Kasumi-1 (cell line): Measurements from ENCODE around the gene NCOA5.

Source experiments
- DNase-seq, 2 experiments: peaks; one replicate each; lab custom pipeline; 2025; lab: John Stamatoyannopoulos, UW

NCOA5 gene

DNA sequence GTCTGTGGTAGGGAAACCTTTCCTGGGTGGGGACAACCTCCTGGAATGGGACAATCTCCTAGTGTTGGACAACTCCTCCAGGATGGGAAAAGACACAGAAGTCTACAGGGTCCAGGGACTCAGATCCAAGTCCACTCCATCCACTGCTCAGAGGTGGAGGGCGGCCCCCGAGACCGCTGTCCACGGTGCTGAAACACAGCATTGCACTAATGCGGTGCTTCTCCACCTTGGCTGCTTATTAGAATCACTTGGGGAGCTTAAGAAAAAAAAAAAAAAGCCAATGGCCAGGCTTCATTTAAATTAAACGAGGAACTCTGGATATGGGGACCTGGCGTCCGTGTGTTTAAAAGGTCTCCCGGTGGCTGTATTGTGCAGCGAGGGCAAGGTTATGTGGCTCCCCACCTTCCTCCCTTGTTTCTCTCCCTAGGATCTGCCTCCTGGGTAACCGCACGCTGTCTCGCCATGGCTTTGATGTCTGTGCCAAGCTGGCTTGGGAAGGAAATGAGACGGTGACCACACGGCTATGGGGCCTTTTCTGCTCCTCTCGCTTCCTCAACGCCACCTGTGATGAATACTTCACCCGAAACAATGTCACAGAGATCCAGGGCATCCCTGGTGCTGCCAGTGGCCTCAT, 48.7 kb downstream of the NCOA5 start:
- peak; percentile 8 to 21 for DNase-seq

DNA sequence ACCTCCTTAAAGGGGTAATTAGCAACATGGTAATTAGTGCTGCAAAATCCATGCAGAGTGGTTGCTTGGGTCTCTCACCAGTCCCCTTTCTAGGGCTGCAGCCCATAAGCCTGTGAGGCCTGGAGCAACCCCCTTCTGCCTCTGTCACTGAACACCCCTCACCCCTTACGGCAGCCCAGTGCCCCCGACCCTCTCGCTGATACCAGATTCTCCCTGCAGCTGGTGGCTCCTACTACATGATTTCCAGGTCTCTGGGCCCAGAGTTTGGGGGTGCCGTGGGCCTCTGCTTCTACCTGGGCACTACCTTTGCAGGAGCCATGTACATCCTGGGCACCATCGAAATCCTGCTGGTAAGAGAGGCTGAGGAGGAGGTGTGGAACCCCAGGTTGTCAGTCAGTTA, 52.7 kb downstream of the NCOA5 start:
- no peak for DNase-seq

DNA sequence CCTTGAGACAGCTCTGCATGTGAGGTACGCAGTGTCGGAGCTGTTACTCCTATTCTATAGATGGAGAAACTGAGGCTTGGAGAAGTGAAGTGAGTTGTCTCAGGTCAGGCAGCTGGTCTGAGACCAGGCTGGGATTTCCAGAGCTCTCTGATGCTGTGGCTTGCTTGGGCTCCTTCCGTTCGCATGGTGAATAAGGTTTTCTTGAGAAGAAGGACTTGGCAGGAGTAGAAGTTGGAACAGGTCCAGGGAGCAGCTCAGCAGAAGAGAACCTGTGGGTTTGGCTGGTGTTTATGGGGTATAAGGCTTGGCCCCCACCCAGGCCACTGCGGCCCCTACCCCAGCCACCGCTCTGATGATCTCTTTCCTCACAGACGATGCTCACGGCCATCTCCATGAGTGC, 53.4 kb downstream of the NCOA5 start:
- no peak for DNase-seq

DNA sequence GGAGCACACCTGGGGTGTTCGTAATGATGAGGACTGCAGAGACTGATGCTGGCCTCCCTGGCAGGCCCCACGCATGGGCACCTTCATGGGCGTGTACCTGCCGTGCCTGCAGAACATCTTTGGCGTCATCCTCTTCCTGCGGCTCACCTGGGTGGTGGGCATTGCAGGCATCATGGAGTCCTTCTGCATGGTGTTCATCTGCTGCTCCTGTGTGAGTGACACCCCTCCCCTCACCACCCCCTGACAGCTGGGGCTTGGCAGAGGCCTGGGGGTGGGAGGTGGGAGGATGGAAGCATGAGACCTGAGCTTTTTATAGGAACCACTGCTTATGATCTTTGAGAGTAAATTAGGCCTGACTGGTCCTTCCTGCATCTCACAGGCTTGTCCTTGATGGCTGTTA, 54.0 kb downstream of the NCOA5 start:
- no peak for DNase-seq

DNA sequence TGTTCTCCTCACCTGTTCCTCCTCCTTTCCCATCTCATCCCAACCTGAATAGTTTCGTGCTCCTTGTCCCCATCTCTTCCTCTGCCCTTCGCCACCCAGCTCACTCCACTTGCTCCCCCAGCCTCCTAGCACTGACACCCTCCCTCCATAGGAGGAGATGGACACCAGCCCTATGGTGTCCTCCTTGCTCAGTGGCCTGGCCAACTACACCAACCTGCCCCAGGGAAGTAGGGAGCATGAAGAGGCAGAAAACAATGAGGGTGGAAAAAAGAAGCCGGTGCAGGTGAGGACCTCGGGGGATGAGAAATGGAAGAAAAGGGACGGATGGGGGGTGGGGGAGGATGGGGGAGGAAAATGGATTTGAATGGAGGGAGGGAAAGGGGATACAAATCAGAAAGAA, 54.5 kb downstream of the NCOA5 start:
- DNase-seq: no peak

DNA sequence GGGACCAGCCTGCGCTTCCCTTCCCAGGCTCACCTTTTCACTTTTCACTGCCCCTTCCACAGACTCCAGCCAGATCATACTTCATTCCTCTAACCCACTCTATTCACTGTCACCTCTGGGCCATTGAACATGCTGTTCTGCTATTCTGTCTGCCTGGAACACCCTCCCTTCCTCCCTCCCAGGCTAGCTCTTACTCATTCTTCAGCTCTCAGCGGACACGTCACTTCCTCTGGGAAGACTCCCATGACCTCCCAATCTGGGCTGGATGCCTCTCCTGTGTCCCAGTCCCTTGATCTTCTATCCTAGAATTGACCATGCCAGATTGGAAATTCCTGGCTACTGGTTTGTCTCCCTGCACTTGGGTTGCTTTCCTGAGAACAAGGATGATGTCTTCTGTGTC, 55.7 kb downstream of the NCOA5 start:
- no peak for DNase-seq

DNA sequence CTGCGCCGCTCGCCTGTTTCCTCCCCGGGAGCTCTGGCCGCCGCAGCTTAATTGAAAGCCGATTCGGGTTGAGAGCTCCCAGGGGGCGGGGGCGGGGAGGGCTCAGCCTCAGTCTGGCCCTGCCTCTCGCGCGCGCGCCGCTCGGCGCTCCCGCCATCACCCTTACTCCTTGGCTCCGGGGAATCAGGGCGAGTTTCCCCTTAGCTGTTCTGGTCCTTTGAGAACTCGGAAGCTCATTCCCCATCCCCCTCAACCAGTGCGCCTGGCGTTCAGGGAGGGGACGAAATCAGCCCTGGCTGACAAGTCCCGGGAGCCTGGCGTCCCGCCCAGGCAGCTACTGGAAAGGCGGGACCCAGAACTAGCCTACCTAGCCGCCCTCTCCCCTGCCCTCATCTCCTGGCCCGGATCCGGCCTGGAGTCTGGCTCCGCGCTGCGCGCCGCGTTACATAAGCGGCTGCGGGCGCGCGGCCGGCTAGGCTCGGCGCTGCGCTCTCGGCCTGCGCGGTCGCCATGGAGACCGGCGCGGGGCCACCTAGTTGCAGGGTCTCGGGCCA, 58.0 kb downstream of the NCOA5 start:
- no peak for DNase-seq

DNA sequence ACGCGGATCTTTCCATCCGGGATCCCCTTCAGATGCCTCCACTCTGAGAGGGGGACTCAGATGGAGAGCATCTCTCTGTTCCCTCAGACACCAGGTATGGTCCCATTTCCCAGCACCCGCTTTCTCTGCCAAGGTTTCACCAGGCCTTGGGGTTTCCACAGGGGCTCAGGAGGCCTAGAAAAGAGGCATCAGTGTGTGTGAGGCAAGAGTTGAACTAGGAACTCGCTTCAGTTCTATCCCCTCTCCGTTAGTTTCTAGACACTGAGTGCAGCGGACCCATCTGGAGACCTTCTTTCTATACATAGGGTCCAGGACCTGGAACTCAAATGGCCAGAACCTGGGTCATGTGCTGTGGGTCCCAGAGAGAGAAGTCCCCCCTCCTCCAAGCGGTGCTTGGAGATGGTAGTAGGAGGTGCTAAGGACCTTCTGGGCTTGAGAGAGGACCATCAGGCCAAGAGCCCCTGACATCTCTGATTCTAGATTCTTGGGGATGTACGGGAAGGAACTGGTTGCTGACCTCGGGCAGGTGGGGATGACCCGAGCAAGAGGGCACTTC, 58.7 kb downstream of the NCOA5 start:
- no peak for DNase-seq

DNA sequence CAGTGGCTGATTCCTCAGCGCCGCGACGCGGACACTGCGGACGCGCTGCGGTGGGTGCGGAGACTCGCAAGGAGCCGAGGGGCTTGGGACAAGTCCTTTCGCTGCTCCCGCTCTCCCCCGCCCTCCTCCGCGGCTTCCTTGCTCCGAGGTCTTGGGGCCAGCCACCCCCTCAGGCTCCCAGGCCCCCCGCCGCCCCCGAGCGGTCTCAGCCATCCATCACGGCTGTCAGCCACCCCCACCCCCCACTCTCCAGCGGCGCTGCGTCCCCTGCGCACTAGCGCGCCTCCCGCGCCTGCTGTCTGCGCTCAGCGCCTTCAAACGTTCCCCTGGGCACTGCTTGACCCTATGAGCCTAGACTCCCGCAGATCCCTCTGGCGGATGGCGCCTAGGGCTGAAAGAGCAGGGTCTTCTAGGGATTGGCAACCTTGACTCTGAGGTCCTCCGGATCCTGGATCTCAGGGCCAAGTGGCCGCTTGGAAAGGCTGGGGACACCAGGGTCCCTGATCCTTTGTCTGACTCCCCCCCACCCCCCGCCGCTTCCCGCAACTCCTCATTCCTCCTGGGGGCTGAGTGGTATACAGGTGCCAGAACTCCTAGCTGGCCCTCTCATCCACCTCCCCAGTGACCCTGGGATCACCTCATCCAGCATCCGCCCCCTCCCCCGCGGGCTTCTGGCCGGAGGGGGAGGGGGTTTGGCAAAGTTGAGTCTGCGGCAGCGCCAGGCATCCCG, 59.3 kb downstream of the NCOA5 start:
- no peak for DNase-seq

DNA sequence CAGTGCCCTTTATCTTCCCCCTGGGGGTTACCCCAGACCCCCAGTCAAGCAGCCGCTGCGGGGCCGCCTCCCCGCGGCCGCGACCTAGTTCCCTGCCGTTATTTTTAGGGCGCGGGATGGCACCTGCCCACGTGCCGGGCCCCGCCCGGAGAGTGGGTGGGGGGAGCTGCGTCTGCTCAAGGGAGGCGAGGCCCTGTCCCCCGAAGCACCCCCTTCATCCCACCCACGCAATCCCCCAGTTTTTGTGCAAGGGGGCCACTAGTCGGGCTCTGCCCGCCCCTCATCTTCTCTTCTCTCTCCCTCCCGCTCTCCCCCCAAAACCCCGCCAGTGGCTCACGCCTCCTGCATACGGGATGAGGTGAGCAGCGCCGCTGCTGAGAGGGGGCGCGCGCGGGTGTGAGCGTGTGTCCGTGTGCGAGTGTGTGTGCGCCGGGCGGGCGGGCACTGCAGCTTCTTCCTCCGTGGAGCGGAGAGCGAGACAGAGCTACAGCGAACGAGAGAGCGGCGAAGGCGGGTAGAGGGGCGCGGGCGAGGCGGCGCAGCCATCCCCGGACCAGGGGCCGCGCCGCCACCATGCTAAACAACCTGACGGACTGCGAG, 60.9 kb downstream of the NCOA5 start, which contains the start of gene SLC12A5:
Gene SLC12A5 (plus strand): TSS at position 444 of the 600 bp plus-strand sequence. CDS start 130 bp downstream, at position 574.
- no peak for DNase-seq

DNA sequence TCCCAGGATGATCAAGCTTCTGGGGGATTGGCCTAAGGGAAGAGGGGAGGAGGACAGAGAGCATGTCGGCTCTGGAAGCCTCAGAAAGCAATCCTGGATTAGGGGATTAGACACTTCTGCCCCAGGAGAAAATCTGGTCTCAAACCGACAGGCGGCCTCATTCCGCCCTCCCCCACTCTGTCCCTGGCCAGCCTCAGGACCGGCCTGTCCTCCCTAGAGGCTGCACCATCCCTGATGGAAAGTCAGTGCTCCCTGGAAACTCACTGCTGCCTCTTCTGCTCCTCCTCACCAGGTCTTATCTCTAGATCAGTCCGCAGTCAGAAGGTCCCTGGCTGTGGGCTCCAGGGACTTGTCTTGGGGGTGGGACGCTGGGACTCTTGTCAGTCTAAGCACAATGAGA, 61.7 kb downstream of the NCOA5 start:
- DNase-seq: no peak

DNA sequence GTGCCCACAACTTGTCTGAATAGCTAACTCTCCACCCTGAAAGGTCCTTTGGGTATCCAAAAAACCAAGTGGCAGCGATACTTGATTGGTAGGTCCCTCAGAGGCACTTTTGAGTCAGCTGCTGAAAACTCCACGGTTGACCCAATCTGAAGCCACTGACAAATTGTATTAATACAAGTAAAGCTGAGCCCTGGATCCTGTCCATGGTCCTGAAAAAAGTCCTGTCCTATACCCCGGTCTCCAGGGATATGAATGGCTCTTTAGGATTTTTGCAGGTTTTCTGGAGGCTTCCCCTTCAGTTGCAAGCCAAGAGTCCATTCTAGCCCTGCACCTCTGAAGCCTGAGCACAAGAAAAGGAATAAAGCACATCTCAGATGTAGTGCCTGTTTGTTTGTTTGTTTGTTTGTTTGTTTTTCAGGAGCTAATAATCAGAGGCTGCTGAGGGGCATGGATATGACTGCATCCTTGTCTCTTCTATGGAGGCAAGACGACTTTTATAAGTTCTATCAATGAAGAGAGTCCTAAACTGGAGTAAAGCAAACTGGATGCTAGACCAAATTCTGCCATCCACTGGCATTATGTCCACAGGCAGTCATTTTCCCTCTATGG, 62.4 kb downstream of the NCOA5 start:
- peak; percentile 45 to 55 for DNase-seq

DNA sequence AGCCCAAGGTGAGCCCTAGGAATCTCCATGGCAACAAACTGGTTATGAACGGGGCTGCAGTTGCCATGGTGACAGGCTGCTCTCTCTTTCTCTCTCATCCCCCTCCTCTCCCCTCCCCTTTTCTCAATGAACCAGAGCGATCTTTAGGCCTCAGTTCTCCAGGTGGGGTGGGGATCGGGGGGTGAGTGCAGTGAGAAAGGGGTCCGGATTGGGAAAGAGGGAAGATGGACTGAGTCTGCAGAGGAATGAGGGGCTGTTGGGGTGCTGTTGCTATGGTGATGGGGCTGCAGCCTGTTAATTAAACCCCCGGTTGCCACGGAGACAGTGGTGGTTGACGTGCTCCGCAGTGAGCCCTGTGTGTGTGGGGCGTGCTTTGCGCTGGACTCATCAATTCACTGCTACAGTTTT, 64.4 kb downstream of the NCOA5 start:
- DNase-seq: no peak

DNA sequence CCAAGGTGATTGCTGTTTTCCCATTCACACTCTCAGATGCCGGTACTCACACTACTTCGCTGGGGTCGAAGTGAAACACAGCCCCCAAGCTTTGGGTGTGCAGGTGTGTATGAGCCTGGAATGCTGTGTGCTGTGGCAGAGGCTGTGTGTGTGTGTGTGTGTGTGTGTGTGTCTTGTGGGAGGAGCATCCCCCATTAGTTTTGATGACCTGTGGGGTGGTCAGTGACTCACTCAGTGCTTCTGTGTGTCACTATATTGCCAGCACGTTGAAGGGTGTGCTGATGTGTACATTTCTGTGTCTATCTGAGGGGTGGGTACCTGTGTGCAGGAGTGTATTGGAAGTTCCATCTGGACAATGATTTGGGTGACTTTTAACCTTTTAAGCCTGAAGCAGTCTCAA, 65.8 kb downstream of the NCOA5 start:
- DNase-seq: no peak

DNA sequence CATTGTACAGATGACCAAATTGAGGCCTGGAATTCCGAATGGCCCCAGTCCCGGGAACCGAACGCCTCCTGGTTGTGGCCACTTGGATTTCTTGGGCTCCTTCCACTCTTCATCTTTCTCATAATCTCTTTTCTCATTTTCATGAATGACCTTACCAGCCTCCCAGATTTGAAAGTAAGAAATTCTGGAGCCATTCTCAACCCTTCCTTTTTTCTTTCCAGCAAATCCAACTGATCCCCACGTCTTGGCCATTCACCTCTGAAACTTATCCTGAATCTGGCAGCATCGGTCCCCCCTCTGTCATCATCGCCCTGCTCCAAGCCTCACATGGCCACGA, 66.6 kb downstream of the NCOA5 start:
- DNase-seq: peak in 1 of 2 experiments; percentile 22

DNA sequence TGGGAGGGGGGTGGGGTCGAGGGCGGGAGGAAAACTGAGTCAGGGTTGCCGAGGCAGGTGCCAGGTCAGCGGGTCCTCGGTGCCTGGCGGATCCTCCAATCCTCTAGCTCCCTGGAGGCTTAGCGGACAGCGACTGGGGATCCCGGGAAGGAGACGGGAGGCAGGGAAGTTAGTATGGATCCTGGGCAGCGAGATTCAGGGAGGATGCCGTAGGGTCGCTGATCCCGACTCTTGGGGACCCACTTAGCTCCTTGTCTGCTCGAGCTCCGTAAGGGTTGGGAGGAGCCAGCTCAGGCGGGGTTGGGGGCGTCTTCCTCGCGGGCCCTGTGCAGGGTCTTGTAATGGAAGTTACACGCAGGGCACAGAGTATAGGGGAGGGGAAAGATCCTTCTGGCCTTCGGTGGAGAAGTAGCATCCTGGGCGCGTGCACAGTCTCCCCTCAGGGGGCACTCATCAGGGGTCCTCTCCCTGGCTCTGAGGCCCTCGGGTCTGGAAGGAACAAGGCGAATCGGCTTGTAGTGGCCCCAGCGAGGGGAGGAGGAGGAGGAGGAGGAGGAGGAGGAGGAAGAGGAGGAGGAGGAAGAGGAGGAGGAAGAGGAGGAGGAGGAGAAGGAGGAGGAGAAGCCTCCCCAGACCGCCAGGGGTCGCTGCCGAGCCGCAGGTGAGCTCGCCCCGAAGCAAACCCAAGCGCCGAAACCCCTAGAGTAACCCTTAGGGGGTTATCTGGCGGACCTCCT, 67.2 kb downstream of the NCOA5 start:
- DNase-seq: peak; percentile 5 to 24

DNA sequence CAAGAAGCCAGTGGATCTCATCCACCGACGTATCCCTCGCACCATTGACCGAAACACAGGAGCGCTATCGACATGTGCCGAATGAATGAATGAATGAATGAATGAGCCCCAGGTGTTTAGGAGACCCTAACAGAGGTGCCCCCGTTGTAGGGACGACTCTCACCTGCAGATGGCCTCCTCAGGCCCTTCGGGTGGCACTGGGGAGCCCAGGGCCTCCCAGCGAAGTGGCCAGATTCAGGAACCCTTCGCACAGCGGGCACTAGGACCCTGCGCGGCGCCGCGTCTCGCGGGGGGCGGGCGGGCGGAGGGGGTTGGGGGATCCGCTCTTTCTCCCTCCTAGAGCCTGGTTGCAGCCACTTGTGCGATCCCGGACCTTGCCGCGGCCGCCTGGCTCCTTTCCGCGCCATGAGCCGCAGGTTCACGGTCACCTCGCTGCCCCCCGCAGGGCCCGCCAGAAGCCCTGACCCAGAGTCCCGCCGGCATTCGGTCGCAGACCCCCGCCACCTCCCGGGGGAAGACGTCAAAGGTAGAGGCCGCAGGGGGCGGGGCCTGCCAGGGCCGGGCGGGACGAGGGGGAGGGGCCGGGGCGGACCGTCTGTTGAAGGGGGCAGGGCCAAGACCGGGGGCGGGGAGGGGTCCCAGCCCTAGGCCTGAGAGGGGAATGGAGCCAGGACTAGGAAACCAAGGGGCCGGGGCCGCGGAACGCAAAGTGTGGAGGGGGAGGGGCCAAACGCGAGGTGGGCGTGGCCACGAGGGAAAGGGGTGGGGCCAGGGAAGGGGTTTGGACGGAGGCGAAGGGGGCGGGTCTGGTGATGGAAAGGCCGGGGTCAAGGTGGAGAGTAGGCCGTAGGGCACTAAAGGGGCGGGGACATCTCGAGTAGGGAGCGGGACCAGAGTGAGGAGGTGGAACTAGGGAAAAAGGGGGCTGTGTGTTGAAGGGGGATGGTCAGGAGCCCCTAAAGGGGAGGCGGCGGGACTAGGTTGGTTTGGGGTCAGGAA, 68.1 kb downstream of the NCOA5 start:
- peak; percentile 41 to 51 for DNase-seq

DNA sequence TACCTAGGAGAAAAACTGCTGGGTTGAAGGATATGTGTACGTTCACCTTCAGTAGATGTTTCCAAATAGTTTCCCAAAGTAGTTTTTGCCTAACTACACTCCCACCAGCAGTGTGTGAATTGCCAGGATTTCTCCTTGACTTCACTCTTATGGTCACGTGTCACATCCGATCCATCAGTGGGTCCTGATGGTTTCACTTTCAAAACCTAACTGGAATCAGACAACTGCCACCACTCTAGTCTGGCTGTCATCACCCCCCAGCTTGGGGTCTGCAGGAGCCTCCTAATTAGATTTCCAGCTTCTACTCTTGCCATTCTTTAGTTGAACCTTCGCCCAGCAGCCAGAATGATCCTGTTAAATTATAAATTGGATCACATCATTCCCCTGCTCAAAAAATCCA, 69.2 kb downstream of the NCOA5 start:
- DNase-seq: no peak

DNA sequence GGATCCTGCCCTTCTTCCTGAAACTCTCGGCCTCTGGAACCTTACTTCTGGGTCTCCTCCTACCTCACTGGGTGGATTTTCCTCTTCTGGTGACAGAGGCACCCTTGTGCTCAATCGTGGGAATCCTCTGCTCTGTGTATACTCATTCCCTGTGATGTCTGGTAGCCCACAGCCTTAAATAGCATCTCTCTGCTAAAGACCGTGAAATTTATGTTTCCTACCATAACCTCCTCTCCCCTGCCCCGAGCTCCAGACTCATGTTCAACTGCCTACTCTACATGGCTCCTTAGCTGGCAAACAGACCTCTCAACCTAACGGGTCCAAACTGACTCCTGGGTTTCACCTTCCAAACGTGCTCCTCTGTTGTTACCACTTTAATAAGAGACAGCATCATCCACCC, 71.2 kb downstream of the NCOA5 start:
- DNase-seq: no peak

DNA sequence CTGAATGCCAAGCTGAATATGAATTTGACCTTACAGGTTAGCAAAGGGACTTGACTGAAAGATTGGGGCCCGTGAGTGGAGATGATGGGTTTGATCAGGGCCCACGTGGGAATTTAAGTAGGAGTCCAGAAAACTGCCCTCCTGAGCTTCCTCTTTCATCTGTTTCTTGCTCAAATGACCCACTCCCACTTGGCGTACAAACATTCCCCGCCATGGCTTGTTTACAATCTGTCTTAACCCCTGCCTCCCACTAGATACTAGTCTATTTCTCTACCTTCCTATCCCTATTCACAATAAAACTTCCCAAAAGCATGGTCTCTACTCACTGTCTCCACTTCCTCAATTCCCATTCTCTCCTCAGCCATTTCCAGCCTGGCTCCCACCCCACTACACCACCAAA, 71.7 kb downstream of the NCOA5 start:
- no peak for DNase-seq
